Mesodermal cell (in vitro differentiated cells): Measurements from ENCODE around the gene CUTC. TPM values are rescaled to one million over a fixed set of nuclear protein-coding genes. Genes with fewer than 3 reads are reported as not detected.

ENCODE experiments used
- H3K27ac ChIP-seq: 2 replicates; pipeline ENCODE4 v1.7.0; 2013; ENCODE audit warnings: mild to moderate bottlenecking, low read depth, low read length, moderate library complexity; ENCODE audit not compliant: severe bottlenecking
- H3K36me3 ChIP-seq: 2 replicates; pipeline ENCODE4 v1.7.1; 2013; ENCODE audit warnings: mild to moderate bottlenecking, low read length, moderate library complexity; ENCODE audit not compliant: control insufficient read depth, insufficient read depth
- H3K4me1 ChIP-seq: one replicate; pipeline ENCODE4 v1.7.1; 2013; ENCODE audit warnings: mild to moderate bottlenecking, low read length; ENCODE audit not compliant: insufficient read depth, control insufficient read depth, poor library complexity, severe bottlenecking
- H3K4me3 ChIP-seq: 2 replicates; pipeline ENCODE4 v1.7.0; 2013; ENCODE audit warnings: low read length, control low read depth, mild to moderate bottlenecking; ENCODE audit not compliant: insufficient read depth, poor library complexity, severe bottlenecking; ENCODE audit errors: extremely low read depth
- H3K9me3 ChIP-seq: 2 replicates; pipeline ENCODE4 v1.7.1; 2013; ENCODE audit warnings: mild to moderate bottlenecking, low read length, moderate library complexity; ENCODE audit not compliant: control insufficient read depth
- WGBS, 2 experiments: methylation state at CpG; one replicate each; pipeline ENCODE4 v1.1.5; 2013; ENCODE audit warnings: missing lambda C conversion rate in 2 of 2; ENCODE audit not compliant: insufficient coverage in 2 of 2; 5-methylcytosine and 5-hydroxymethylcytosine counted together
- polyA plus RNA-seq, 2 experiments: library from polyadenylated mRNA; stranded (reverse); fragments of 50-300 nt; gene quantifications; one replicate each; pipeline ENCODE4 v1.2.3, GENCODE V29; 2013

CUTC gene, protein sequence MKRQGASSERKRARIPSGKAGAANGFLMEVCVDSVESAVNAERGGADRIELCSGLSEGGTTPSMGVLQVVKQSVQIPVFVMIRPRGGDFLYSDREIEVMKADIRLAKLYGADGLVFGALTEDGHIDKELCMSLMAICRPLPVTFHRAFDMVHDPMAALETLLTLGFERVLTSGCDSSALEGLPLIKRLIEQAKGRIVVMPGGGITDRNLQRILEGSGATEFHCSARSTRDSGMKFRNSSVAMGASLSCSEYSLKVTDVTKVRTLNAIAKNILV
- 17.0 TPM for polyA plus RNA-seq (2013, experiment 1 of 2)
- 20.4 TPM for polyA plus RNA-seq (2013, experiment 2 of 2)

- no peaks in the 10 kb centered on the region for H3K4me1 ChIP-seq
- no peaks in the 10 kb centered on the region for H3K9me3 ChIP-seq
- peaks cover 37% of the 10 kb centered on the region for H3K36me3 ChIP-seq
- peak within 1 kb of the TSS; percentile 83 for H3K4me3 ChIP-seq
- 0% methylated on average over 59 to 62 of the region's 73 CpGs for WGBS, 2 experiments
- H3K27ac ChIP-seq = peak within 1 kb of the TSS; percentile 89
Observed at GRCh38 chr10:99732033-99732842, at the start of gene CUTC, which contains the start of gene COX15. Gene CUTC, plus strand, starts transcription at chr10:99732234. Its CDS starts 115 bp downstream, at chr10:99732349. Gene COX15, minus strand, starts transcription at chr10:99732127. Its CDS starts 78 bp downstream, at chr10:99732049.

GRCh38 chr10:99682752-99683151 lies 49.3 kb upstream of the CUTC start:
- Histone ChIP-seq H3K36me3 (peaks cover 34% of the 10 kb centered on the region), H3K4me1 (no peaks in the 10 kb centered on the region), H3K9me3 (no peaks in the 10 kb centered on the region), H3K4me3 (no peak overlapping the region), H3K27ac (no peak overlapping the region)
- no CpG with 5 or more reads among the region's 1 CpG for WGBS, 2 experiments

DNA sequence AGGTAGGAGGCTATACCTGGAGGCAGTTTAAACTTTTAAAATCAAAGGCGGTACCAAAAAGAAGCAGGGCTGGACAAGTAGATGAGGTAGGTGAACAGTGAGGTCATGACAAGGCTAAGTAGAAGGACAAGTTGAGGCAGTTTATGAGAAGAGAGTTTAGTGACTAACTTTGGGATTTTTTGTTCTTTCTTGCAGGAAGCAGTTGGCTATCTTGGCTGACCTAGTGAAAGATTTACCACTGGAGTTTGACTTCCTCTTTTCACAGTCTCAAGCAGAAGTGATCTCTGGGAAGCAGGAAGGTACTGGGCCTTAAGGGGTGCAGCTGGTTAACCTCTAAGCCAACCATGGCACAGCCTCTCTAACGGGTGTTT lies 46.5 kb upstream of the CUTC start:
- peaks cover 17% of the 10 kb centered on the region for H3K36me3 ChIP-seq
- no peaks in the 10 kb centered on the region for H3K4me1 ChIP-seq
- no peak overlapping the region for H3K4me3 ChIP-seq
- WGBS, 2 experiments = 83 to 100% methylated on average over 1 to 2 of the region's 2 CpGs
- H3K27ac ChIP-seq = no peak overlapping the region
- no peaks in the 10 kb centered on the region for H3K9me3 ChIP-seq

- no peak overlapping the region for H3K4me3 ChIP-seq
- H3K36me3 ChIP-seq = peaks cover 32% of the 10 kb centered on the region
- H3K9me3 ChIP-seq = no peaks in the 10 kb centered on the region
- H3K4me1 ChIP-seq = no peaks in the 10 kb centered on the region
- no peak overlapping the region for H3K27ac ChIP-seq
- WGBS, 2 experiments = no CpG with 5 or more reads among the region's 1 CpG
Observed at GRCh38 chr10:99689461-99689860, 42.6 kb upstream of the CUTC start.

DNA sequence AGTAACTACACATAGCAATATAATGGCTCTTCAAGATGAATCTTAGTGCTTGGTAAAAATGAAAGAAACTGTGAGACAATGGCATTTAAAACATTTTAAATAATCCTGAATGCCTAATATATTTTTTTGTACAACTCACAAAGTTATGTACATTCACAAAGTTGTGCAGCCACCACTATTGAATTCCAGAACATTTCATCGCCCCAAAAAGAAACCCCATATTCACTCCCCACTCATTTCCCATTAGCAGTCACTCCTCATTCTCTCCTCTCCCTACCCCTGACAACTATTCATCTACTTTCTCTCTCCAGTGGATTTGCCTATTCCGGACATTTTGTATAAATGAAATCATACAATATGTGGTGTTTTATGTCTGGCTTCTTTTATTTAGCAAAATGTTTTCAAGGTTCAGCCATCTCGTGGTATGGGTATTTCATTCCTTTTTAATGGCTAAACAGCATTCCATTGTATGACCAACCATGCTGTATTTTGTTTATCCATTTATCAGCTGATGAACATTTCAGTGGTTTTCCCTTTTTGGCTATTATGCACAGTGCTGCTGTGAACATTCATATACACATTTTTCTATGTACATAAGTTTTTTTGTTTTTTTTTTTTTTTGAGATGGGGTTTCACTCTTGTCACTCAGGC lies 38.0 kb upstream of the CUTC start:
- Histone ChIP-seq H3K36me3 (peaks cover 58% of the 10 kb centered on the region), H3K9me3 (no peaks in the 10 kb centered on the region), H3K27ac (no peak overlapping the region), H3K4me1 (no peaks in the 10 kb centered on the region), H3K4me3 (no peak overlapping the region)
- WGBS, 2 experiments = 94 to 100% methylated on average over 1 to 2 of the region's 3 CpGs

GRCh38 chr10:99695761-99696160 lies 36.3 kb upstream of the CUTC start:
- Histone ChIP-seq H3K36me3 (peaks cover 68% of the 10 kb centered on the region), H3K9me3 (no peaks in the 10 kb centered on the region), H3K27ac (no peak overlapping the region), H3K4me3 (no peak overlapping the region), H3K4me1 (no peaks in the 10 kb centered on the region)
- WGBS, 2 experiments = 86 to 100% methylated on average over 1 to 5 of the region's 6 CpGs

DNA sequence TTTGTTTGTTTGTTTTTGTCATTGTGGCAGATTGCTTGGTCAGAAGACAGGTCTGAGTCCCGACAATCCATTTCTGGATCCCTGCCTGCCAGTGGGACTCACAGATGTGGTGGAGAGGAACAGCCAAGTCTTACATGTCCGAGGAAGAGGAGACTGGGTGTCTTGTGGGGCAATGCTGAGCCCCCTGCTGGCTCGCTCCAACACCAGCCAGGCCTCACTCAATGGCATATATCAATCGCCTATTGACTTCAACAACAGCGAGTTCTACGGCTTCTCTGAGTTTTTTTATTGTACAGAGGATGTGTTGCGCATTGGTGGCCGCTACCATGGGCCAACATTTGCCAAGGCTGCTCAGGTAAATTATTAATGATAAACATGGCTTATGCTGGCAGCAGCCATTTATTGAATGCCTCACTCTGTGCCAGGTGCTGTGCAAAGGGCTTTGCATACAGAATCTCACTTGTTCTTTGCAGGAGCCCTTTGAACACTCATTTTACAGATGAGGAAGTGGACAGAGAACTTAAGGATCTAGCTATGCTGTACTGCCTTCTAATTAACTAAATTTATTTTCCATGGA lies 33.4 kb upstream of the CUTC start:
- Histone ChIP-seq H3K9me3 (no peaks in the 10 kb centered on the region), H3K36me3 (peaks cover 72% of the 10 kb centered on the region), H3K4me3 (no peak overlapping the region), H3K27ac (no peak overlapping the region), H3K4me1 (no peaks in the 10 kb centered on the region)
- WGBS, 2 experiments = 82 to 99% methylated on average over 3 to 7 of the region's 8 CpGs

- 96 to 100% methylated on average over 3 to 4 of the region's 4 CpGs for WGBS, 2 experiments
- Histone ChIP-seq H3K4me3 (no peak overlapping the region), H3K27ac (no peak overlapping the region), H3K4me1 (no peaks in the 10 kb centered on the region), H3K36me3 (peaks cover 86% of the 10 kb centered on the region), H3K9me3 (no peaks in the 10 kb centered on the region)
Observed at GRCh38 chr10:99700649-99701048, 31.4 kb upstream of the CUTC start.

DNA sequence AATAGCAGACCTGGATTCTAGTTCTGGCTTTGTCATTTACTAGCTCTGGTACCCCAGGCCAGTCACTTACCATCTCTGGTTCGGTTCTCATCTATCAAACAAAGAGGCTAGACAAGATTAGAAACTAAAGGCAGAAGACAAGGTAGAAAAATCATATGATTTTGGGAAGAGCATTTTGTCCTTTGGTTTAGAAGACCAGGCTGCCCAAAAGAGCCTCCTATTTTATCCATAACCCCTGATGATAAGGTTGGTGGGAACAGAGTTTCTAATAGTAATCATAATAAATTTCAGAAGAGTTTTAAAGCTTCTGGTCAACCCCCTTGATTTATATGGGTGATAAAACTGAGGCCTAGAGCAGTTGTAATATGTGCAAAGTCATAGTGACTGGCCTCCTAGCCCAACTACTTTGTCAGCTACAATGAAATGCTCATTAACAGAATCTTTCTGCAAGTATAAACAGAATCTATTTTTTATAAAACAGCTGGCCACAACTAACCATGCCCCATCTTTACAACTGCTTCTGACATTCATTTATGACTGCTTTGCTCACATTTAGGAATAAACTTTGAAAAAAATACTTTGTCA lies 23.5 kb upstream of the CUTC start:
- Histone ChIP-seq H3K4me3 (no peak overlapping the region), H3K27ac (no peak overlapping the region), H3K36me3 (peaks cover 73% of the 10 kb centered on the region), H3K9me3 (no peaks in the 10 kb centered on the region), H3K4me1 (no peaks in the 10 kb centered on the region)
- WGBS, 2 experiments = no CpG with 5 or more reads among the region's 1 CpG

DNA sequence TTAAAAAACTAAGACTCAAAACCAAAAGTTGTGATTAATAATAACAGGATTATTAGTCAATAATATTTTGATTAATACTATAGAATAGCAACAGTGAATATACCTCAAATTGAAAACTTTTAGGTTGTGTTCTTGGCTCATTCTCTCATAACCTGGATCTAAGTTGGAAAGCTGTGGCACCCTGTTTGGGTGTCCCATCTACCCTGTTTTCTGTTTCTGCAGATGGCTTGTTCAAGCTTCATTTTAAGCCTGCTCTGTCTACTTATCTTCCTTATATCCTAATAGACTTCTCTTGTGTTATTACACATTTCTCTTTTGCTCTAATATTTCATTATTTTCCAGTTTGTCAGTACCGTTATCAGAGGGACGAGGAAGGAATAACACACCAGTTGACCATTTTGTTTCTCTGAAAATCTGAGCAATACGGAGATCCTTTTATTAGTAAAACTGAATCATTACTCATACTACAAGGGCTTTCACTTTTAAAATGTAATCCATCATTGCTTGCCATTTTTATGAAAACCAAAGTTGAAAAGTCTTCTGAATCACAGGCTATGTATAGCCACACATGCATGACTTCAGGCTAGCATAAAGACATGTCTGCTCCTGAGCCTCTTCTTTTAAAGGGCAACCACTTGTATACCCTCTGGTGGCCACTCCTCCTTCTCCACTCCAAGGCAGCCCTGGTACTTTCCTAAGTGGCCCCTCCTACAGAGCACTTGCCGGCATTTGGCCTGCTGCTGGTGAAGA lies 22.4 kb upstream of the CUTC start:
- 63 to 65% methylated on average over 4 of the region's 4 CpGs for WGBS, 2 experiments
- H3K4me1 ChIP-seq = no peaks in the 10 kb centered on the region
- no peak overlapping the region for H3K27ac ChIP-seq
- H3K9me3 ChIP-seq = no peaks in the 10 kb centered on the region
- H3K36me3 ChIP-seq = peaks cover 71% of the 10 kb centered on the region
- no peak overlapping the region for H3K4me3 ChIP-seq
